GM12878 (cell line): ENCODE measurements around the gene TXNDC8. TPM values are rescaled to one million over a fixed set of nuclear protein-coding genes. Genes with fewer than 3 reads are reported as not detected.

ENCODE experiments used
- ATAC-seq: fragments of 200-7000 bp; cut with Tn5 transposase; 3 replicates; pipeline ENCODE4 v1.9.1; 2020; ENCODE audit warnings: mild to moderate bottlenecking, moderate library complexity
- BruUV-seq: library from RNA; stranded (reverse); fragments of 400-500 nt; replicated peaks from 2 replicates; lab custom pipeline; 2021; lab: Mats Ljungman, UMichigan
- CTCF ChIA-PET: fragments of 300-600 bp; sonication (Branson Sonifier 250); formaldehyde crosslinking; extraction: SDS; loops from one replicate; lab custom pipeline; 2021; ENCODE audit warnings: inconsistent platforms; lab: Yijun Ruan, JAX
- POLR2A ChIA-PET: fragments of 350-600 bp; formaldehyde crosslinking; extraction: SDS; loops from one replicate; lab custom pipeline; 2021; ENCODE audit warnings: inconsistent platforms; lab: Charles Lee
- RAD21 ChIA-PET: fragments of 300-600 bp; sonication (Branson Sonifier 250); formaldehyde crosslinking; loops from one replicate; lab custom pipeline; 2023; ENCODE audit warnings: antibody characterized with exemption; ENCODE audit not compliant: unreplicated experiment; lab: Charles Lee
- SMC1A ChIA-PET: fragments of 300-600 bp; sonication (Branson Sonifier 250); formaldehyde crosslinking; loops from one replicate; lab custom pipeline; 2023; ENCODE audit not compliant: unreplicated experiment, uncharacterized antibody; lab: Charles Lee
- DNase-seq: peaks from one replicate; pipeline ENCODE4 v3.0.0-alpha.2; 2011; ENCODE audit warnings: low read depth, low spot score
- FAIRE-seq: peaks from 3 replicates; lab custom pipeline; 2011; peaks lifted over from hg19 to GRCh38; lab: Jason Lieb, UNC
- H2AFZ ChIP-seq: 2 replicates; pipeline ENCODE4 v1.6.0; 2011; ENCODE audit warnings: low read depth, low read length, control low read depth; ENCODE audit not compliant: control insufficient read depth
- H3K27ac ChIP-seq: 2 replicates; pipeline ENCODE4 v1.5.1; 2011; ENCODE audit warnings: control low read depth; ENCODE audit not compliant: control insufficient read depth, insufficient read depth
- H3K27me3 ChIP-seq, 2 experiments: replicated peaks in 1 of 2; 2 replicates each; pipeline versions ENCODE4 v1.6.0 to v1.6.1; 2011; ENCODE audit warnings: low read length in 1 of 2; ENCODE audit not compliant: control insufficient read depth in 2 of 2, insufficient read depth in 2 of 2
- H3K36me3 ChIP-seq, 2 experiments: 2 replicates each; pipeline ENCODE4 v1.5.1; 2011; ENCODE audit warnings: low read length in 1 of 2; ENCODE audit not compliant: control insufficient read depth in 2 of 2, insufficient read depth in 2 of 2
- H3K4me1 ChIP-seq: 2 replicates; pipeline ENCODE4 v1.6.1; 2011; ENCODE audit warnings: mild to moderate bottlenecking, low read length, moderate library complexity, mixed read lengths; ENCODE audit not compliant: control insufficient read depth, insufficient read depth
- H3K4me2 ChIP-seq: 2 replicates; pipeline ENCODE4 v1.6.0; 2011; ENCODE audit warnings: control low read depth; ENCODE audit not compliant: control insufficient read depth, insufficient read depth
- H3K4me3 ChIP-seq: fragments of 200-600 bp; sonication (generic); 2 replicates; pipeline ENCODE4 v1.5.1; 2016
- H3K79me2 ChIP-seq: 2 replicates; pipeline ENCODE4 v1.6.0; 2011; ENCODE audit warnings: low read length; ENCODE audit not compliant: control insufficient read depth, insufficient read depth
- H3K9ac ChIP-seq: 2 replicates; pipeline ENCODE4 v1.8.0; 2011; ENCODE audit warnings: low read length, control low read depth, mixed read lengths; ENCODE audit not compliant: control insufficient read depth, insufficient read depth
- H3K9me3 ChIP-seq: replicated peaks from 3 replicates; pipeline ENCODE4 v1.5.1; 2011; ENCODE audit warnings: mild to moderate bottlenecking, low read length; ENCODE audit not compliant: control insufficient read depth, insufficient read depth
- H4K20me1 ChIP-seq: 2 replicates; pipeline ENCODE4 v1.6.0; 2011; ENCODE audit not compliant: control insufficient read depth, insufficient read depth
- HDGF ChIP-seq: fragments of 450-650 bp; IDR thresholded peaks from 2 replicates; pipeline ENCODE4 v1.6.1; 2016; ENCODE audit warnings: antibody characterized with exemption
- MAX ChIP-seq: IDR thresholded peaks from 2 replicates; pipeline ENCODE4 v1.6.1; 2012; ENCODE audit warnings: low read depth, low read length, improper control_type of control experiment
- PKNOX1 ChIP-seq: fragments of 450-650 bp; IDR thresholded peaks from 2 replicates; pipeline ENCODE4 v1.6.1; 2016; ENCODE audit warnings: mild to moderate bottlenecking
- RELA ChIP-seq: fragments of 450-650 bp; IDR thresholded peaks from 2 replicates; pipeline ENCODE4 v1.8.0; 2014; ENCODE audit warnings: borderline replicate concordance; ENCODE audit not compliant: partially characterized antibody
- SPI1 ChIP-seq: IDR thresholded peaks from 2 replicates; pipeline ENCODE4 v1.6.1; 2011; ENCODE audit warnings: low read depth, mild to moderate bottlenecking, low read length, moderate library complexity, borderline replicate concordance; ENCODE audit not compliant: insufficient read depth
- TCF3 ChIP-seq: IDR thresholded peaks from 2 replicates; pipeline ENCODE4 v1.6.1; 2012; ENCODE audit warnings: low read depth, mild to moderate bottlenecking, low read length, borderline replicate concordance; ENCODE audit not compliant: insufficient read depth
- USF1 ChIP-seq: IDR thresholded peaks from 2 replicates; pipeline ENCODE4 v1.6.1; 2011; ENCODE audit warnings: borderline replicate concordance, low read depth, mild to moderate bottlenecking, moderate library complexity, mixed read lengths, low read length; ENCODE audit not compliant: insufficient read depth; ENCODE audit errors: extremely low read length
- ZBTB4 ChIP-seq: fragments of 450-650 bp; formaldehyde crosslinking; IDR thresholded peaks from 2 replicates; pipeline ENCODE4 v1.4.0; 2022; ENCODE audit warnings: mild to moderate bottlenecking, moderate library complexity
- WGBS: methylation state at CpG from one replicate; pipeline ENCODE4 v1.1.6; 2016; ENCODE audit warnings: low lambda C conversion rate; ENCODE audit not compliant: insufficient replicate concordance, insufficient coverage; ENCODE audit errors: missing lambda C conversion rate; 5-methylcytosine and 5-hydroxymethylcytosine counted together
- in situ Hi-C: fragments of 300-500 bp; cut with MboI; formaldehyde crosslinking; loops from 9 replicates; pipeline ENCODE4 v1.14.3; 2018; ENCODE audit warnings: mixed read lengths
- intact Hi-C: fragments of 100-400 bp; cut with micrococcal nuclease; formaldehyde crosslinking; loops from one replicate; pipeline ENCODE4 v1.14.2; 2022; ENCODE audit not compliant: unreplicated experiment
- polyA plus RNA-seq, 11 experiments: library from polyadenylated mRNA; depleted of rRNA in 4 of 11; unstranded in 6 of 11; stranded (reverse) in 5 of 11; fragments of >200 nt; fragmentation: Nextera tagmentation in 4 of 11; fragmentation: Illumina TruSeq in 1 of 11; extraction: Ambion mirVana in 4 of 11; extraction: Trizol in 1 of 11; gene quantifications; 1 replicate in 1 of 11; 2 replicates in 10 of 11; pipeline versions ENCODE4 v1.2.1 to v1.2.3, GENCODE V29; 2011 to 2016; ENCODE audit warnings: inconsistent platforms in 2 of 11, missing spikeins in 2 of 11, low read depth in 1 of 11
- total RNA-seq, 4 experiments: library from RNA; depleted of rRNA in 3 of 4; stranded (reverse); fragments of >200 nt in 3 of 4; fragmentation: Illumina TruSeq in 1 of 4; extraction: Trizol in 1 of 4; gene quantifications; 2 replicates each; pipeline versions ENCODE4 v1.2.1 to v1.2.3, GENCODE V29; 2013 to 2021

TXNDC8 gene
- total and polyA plus RNA-seq, 10 of the 15 experiments (the other 5 are each of a cell fraction or from before 2014, with no cell fraction given): not detected

- H3K36me3 ChIP-seq: no peaks in the 10 kb centered on the region
- ATAC-seq (no peak), DNase-seq (no peak), FAIRE-seq (no peak)
- peak overlapping the region; percentile 91 for H3K27ac ChIP-seq
- WGBS: 96% methylated on average over 1 of the region's 1 CpG
- peak overlapping the region; percentile 92 for H3K9ac ChIP-seq
- H3K4me1 ChIP-seq: peaks cover 24% of the 10 kb centered on the region
- H2AFZ ChIP-seq: peak overlapping the region; percentile 86
- BruUV-seq: no TSS peak
- TF ChIP-seq PKNOX1: no peak
- no peak for TF ChIP-seq MAX
- TF ChIP-seq ZBTB4 (CRISPR knock-in tag): no peak
- no peak for TF ChIP-seq TCF3
- TF ChIP-seq RELA: no peak
- TF ChIP-seq SPI1: peak; percentile 20; the same call in 1 of the 2 replicates
- no peak for TF ChIP-seq HDGF
- no peak for TF ChIP-seq USF1
- no peaks in the 10 kb centered on the region for H3K27me3 ChIP-seq
- H3K79me2 ChIP-seq: peaks cover 45% of the 10 kb centered on the region
- H4K20me1 ChIP-seq: no peaks in the 10 kb centered on the region
- H3K4me2 ChIP-seq: peak overlapping the region; percentile 100
- peak overlapping the region; percentile 74 for H3K4me3 ChIP-seq
- ChIA-PET SMC1A (interaction anchor here (0.6 to 3.0 kb wide), 17 partner anchors 7 to 1128 kb away, joined by 3 to 13 read pairs (median 4); no protein-coding TSS in a partner anchor), RAD21 (interaction anchor here (0.7 to 3.1 kb wide), 14 partner anchors 10 to 365 kb away, joined by 3 to 16 read pairs (median 5); no protein-coding TSS in a partner anchor), CTCF (interaction anchor here (0.7 to 2.3 kb wide), 11 partner anchors 10 to 877 kb away, joined by 3 to 8 read pairs (median 3); no protein-coding TSS in a partner anchor), POLR2A (interaction anchor here (0.5 to 1.6 kb wide), 7 partner anchors 24 to 870 kb away, joined by 3 to 4 read pairs (median 4); no protein-coding TSS in a partner anchor)
- intact Hi-C loops (loop anchor here (5.0 to 10.0 kb wide), 4 partner anchors 203 to 1377 kb away; partner anchors contain the start of gene DNAJC25), in situ Hi-C loops (no loop called here)
- H3K9me3 ChIP-seq: no peaks in the 10 kb centered on the region
Observed at GRCh38 chr9:110257956-110258355, 79.7 kb downstream of the TXNDC8 start.
